Tibial nerve (tissue), 4 donors: Measurements from ENCODE around the gene SKAP1. TPM values are rescaled to one million over a fixed set of nuclear protein-coding genes. Genes with fewer than 3 reads are reported as not detected.

Experiments used
- DNase-seq, 2 donors: peaks; one replicate each; pipeline ENCODE4 v3.0.0-alpha.2; 2019; ENCODE audit warnings: low spot score in 2 of 2
- H3K27ac ChIP-seq, 4 donors: fragments of 200-600 bp; sonication (generic) in 3 of 4; one replicate each; pipeline ENCODE4 v1.5.1; 2017 to 2019; ENCODE audit warnings: mild to moderate bottlenecking in 1 of 4
- H3K27me3 ChIP-seq, 2 donors: fragments of 200-600 bp; sonication (generic) in 1 of 2; one replicate each; pipeline versions ENCODE4 v1.5.1 to v1.6.0; 2017 to 2019
- H3K36me3 ChIP-seq, 3 donors: fragments of 200-600 bp; sonication (generic); one replicate each; pipeline ENCODE4 v1.5.1; 2018 to 2019
- H3K4me1 ChIP-seq, 4 donors: fragments of 200-600 bp; sonication (generic) in 3 of 4; one replicate each; pipeline ENCODE4 v1.5.1; 2017 to 2019
- H3K4me3 ChIP-seq, 4 donors: fragments of 200-600 bp; sonication (generic) in 3 of 4; one replicate each; pipeline ENCODE4 v1.5.1; 2017 to 2019; ENCODE audit warnings: mild to moderate bottlenecking in 1 of 4, moderate library complexity in 1 of 4
- H3K9me3 ChIP-seq, 4 donors: fragments of 200-600 bp; sonication (generic) in 3 of 4; one replicate each; pipeline ENCODE4 v1.5.1; 2017 to 2019
- CTCF ChIP-seq, 5 experiments: fragments of 200-600 bp in 3 of 5; fragments of 450-650 bp in 2 of 5; sonication (generic) in 3 of 5; IDR thresholded peaks; one replicate each; pipeline ENCODE4 v1.5.1; 2016 to 2019; ENCODE audit warnings: antibody characterized with exemption in 5 of 5, mild to moderate bottlenecking in 3 of 5, moderate library complexity in 2 of 5
- EP300 ChIP-seq, 2 donors: sonication (generic); formaldehyde crosslinking; IDR thresholded peaks; one replicate each; pipeline ENCODE4 v1.6.1; 2017; ENCODE audit warnings: antibody characterized with exemption in 2 of 2, mild to moderate bottlenecking in 1 of 2
- POLR2A ChIP-seq, 2 donors: fragments of 450-650 bp; IDR thresholded peaks; one replicate each; pipeline ENCODE4 v1.6.1; 2017; ENCODE audit warnings: antibody characterized with exemption in 2 of 2, mild to moderate bottlenecking in 2 of 2, moderate library complexity in 2 of 2
- WGBS, 2 donors: methylation state at CpG; one replicate each; pipeline ENCODE4 v1.1.5; 2018; 5-methylcytosine and 5-hydroxymethylcytosine counted together
- total RNA-seq, 4 donors: library from RNA; depleted of rRNA; stranded (reverse); fragments of >200 nt; gene quantifications; one replicate each; pipeline ENCODE4 v1.1.0, GENCODE V29; 2016

SKAP1 gene
- total RNA-seq, 4 donors from 2014 or later = 0.59 to 2.0 (median 1.3) TPM

GRCh38 chr17:48173191-48173984 lies 256.6 kb downstream of the SKAP1 start:
- no peaks in the 10 kb centered on the region for H3K9me3 ChIP-seq
- DNase-seq = no peak
- no peak for TF ChIP-seq CTCF (IDR thresholded peaks at IDR 0.05)
- no peak for TF ChIP-seq POLR2A (IDR thresholded peaks at IDR 0.05)
- TF ChIP-seq EP300 (IDR thresholded peaks at IDR 0.05) = no peak
- no peaks in the 10 kb centered on the region for H3K27me3 ChIP-seq
- H3K4me1 ChIP-seq = peaks cover 0 to 6% (median 0%) of the 10 kb centered on the region in 4 donors
- H3K4me3 ChIP-seq = no peak overlapping the region
- H3K36me3 ChIP-seq = no peaks in the 10 kb centered on the region
- WGBS, 2 donors = 77 to 81% methylated on average over 8 of the region's 8 CpGs
- H3K27ac ChIP-seq = no peak overlapping the region

GRCh38 chr17:48169926-48170325 lies 260.1 kb downstream of the SKAP1 start:
- H3K4me3 ChIP-seq = no peak overlapping the region
- peaks cover 0 to 2% of the 10 kb centered on the region in 2 donors for H3K27me3 ChIP-seq
- H3K27ac ChIP-seq = no peak overlapping the region
- no peak for DNase-seq
- 76 to 77% methylated on average over 1 of the region's 1 CpG for WGBS, 2 donors
- H3K9me3 ChIP-seq = no peaks in the 10 kb centered on the region
- TF ChIP-seq POLR2A (IDR thresholded peaks at IDR 0.05) = no peak
- no peak for TF ChIP-seq CTCF (IDR thresholded peaks at IDR 0.05)
- TF ChIP-seq EP300 (IDR thresholded peaks at IDR 0.05) = no peak
- no peaks in the 10 kb centered on the region for H3K4me1 ChIP-seq
- no peaks in the 10 kb centered on the region for H3K36me3 ChIP-seq

- no peak overlapping the region for H3K4me3 ChIP-seq
- H3K27me3 ChIP-seq = peaks cover 0 to 4% of the 10 kb centered on the region in 2 donors
- DNase-seq = no peak
- H3K27ac ChIP-seq = no peak overlapping the region
- TF ChIP-seq EP300 (IDR thresholded peaks at IDR 0.05) (no peak), CTCF (IDR thresholded peaks at IDR 0.05) (peak in 1 of 5 experiments; percentile 12)
- no peaks in the 10 kb centered on the region for H3K36me3 ChIP-seq
- no peaks in the 10 kb centered on the region for H3K4me1 ChIP-seq
- no peaks in the 10 kb centered on the region for H3K9me3 ChIP-seq
- 76 to 89% methylated on average over 1 of the region's 1 CpG for WGBS, 2 donors
These were observed 266.2 kb downstream of the SKAP1 start for GRCh38 chr17:48163809-48164208.

GRCh38 chr17:48162946-48163506 lies 267.0 kb downstream of the SKAP1 start:
- H3K9me3 ChIP-seq = no peaks in the 10 kb centered on the region
- DNase-seq = no peak
- H3K27ac ChIP-seq = no peak overlapping the region
- no peaks in the 10 kb centered on the region for H3K36me3 ChIP-seq
- H3K4me3 ChIP-seq = no peak overlapping the region
- H3K4me1 ChIP-seq = no peaks in the 10 kb centered on the region
- no peak for TF ChIP-seq POLR2A (IDR thresholded peaks at IDR 0.05)
- TF ChIP-seq EP300 (IDR thresholded peaks at IDR 0.05) = no peak
- no peak for TF ChIP-seq CTCF (IDR thresholded peaks at IDR 0.05)
- H3K27me3 ChIP-seq = peaks cover 0 to 4% of the 10 kb centered on the region in 2 donors
- WGBS, 2 donors = 36 to 45% methylated on average over 5 of the region's 5 CpGs

GRCh38 chr17:48162306-48162934 lies 267.6 kb downstream of the SKAP1 start:
- no peak for DNase-seq
- Histone ChIP-seq H3K36me3 (no peaks in the 10 kb centered on the region), H3K27ac (no peak overlapping the region), H3K27me3 (peaks cover 0 to 4% of the 10 kb centered on the region in 2 donors), H3K4me1 (no peaks in the 10 kb centered on the region), H3K9me3 (no peaks in the 10 kb centered on the region), H3K4me3 (no peak overlapping the region)
- TF ChIP-seq EP300 (IDR thresholded peaks at IDR 0.05) = no peak
- no peak for TF ChIP-seq POLR2A (IDR thresholded peaks at IDR 0.05)
- TF ChIP-seq CTCF (IDR thresholded peaks at IDR 0.05) = no peak
- WGBS, 2 donors = 85 to 87% methylated on average over 5 of the region's 5 CpGs
